HCT116 (cell line): ENCODE data around the gene TBX15. TPM values are rescaled to one million over a fixed set of nuclear protein-coding genes. Genes with fewer than 3 reads are reported as not detected.

Source experiments
- ATAC-seq: fragments of 200-7000 bp; cut with Tn5 transposase; 2 replicates; pipeline ENCODE4 v1.9.1; 2020; ENCODE audit warnings: mild to moderate bottlenecking, moderate library complexity
- BruUV-seq: library from RNA; stranded (reverse); fragments of 400-500 nt; replicated peaks from 2 replicates; lab custom pipeline; 2021; lab: Mats Ljungman, UMichigan
- CTCF ChIA-PET: fragments of 300-600 bp; sonication (Branson Sonifier 250); formaldehyde crosslinking; loops from one replicate; lab custom pipeline; 2021; ENCODE audit warnings: antibody characterized with exemption; lab: Charles Lee
- POLR2A ChIA-PET: fragments of 300-600, 350-600 bp; sonication (Branson Sonifier 250); formaldehyde crosslinking; loops from one replicate; lab custom pipeline; 2021; ENCODE audit warnings: antibody characterized with exemption; lab: Charles Lee
- RAD21 ChIA-PET, 2 experiments: fragments of 300-600 bp; sonication (Branson Sonifier 250); formaldehyde crosslinking; loops; one replicate each; lab custom pipeline; 2023; ENCODE audit warnings: low total read pairs in 2 of 2; ENCODE audit not compliant: uncharacterized antibody in 2 of 2, unreplicated experiment in 2 of 2, low non-redundant PET in 1 of 2; lab: Charles Lee
- DNase-seq: peaks from one replicate; pipeline ENCODE4 v3.0.0-alpha.2; 2010; ENCODE audit warnings: low read depth, low spot score
- H2AFZ ChIP-seq: fragments of 200-600 bp; shearing (Covaris generic), sonication (generic); 2 replicates; pipeline ENCODE4 v1.6.1; 2017; ENCODE audit warnings: low read depth, mixed run types, mixed read lengths, antibody characterized with exemption, low read length; ENCODE audit not compliant: poor library complexity, severe bottlenecking
- H3K27ac ChIP-seq: 2 replicates; pipeline ENCODE4 v1.5.1; 2012; ENCODE audit warnings: low read depth, low read length
- H3K27me3 ChIP-seq: fragments of 200-600 bp; sonication (generic); 2 replicates; pipeline ENCODE4 v1.6.1; 2016; ENCODE audit warnings: mixed run types, low read length, mixed read lengths; ENCODE audit not compliant: insufficient read depth
- H3K36me3 ChIP-seq, 2 experiments: fragments of 200-500 bp in 1 of 2; fragments of 200-600 bp in 1 of 2; sonication (Bioruptor generic) in 1 of 2; sonication (generic) in 1 of 2; 2 replicates each; pipeline versions ENCODE4 v1.5.1 to v1.6.1; 2014 to 2016; ENCODE audit warnings: low read length in 2 of 2, inconsistent platforms in 1 of 2, mixed read lengths in 1 of 2, mixed run types in 1 of 2; ENCODE audit not compliant: insufficient read depth in 2 of 2, control insufficient read depth in 1 of 2
- H3K4me1 ChIP-seq, 2 experiments: fragments of 200-600 bp in 1 of 2; sonication (generic) in 1 of 2; 2 replicates each; pipeline versions ENCODE4 v1.5.1 to v1.6.1; 2012 to 2017; ENCODE audit warnings: low read length in 2 of 2, inconsistent platforms in 1 of 2, mild to moderate bottlenecking in 1 of 2, mixed read lengths in 1 of 2, mixed run types in 1 of 2, moderate library complexity in 1 of 2; ENCODE audit not compliant: insufficient read depth in 2 of 2, control insufficient read depth in 1 of 2
- H3K4me2 ChIP-seq: fragments of 200-600 bp; sonication (generic); 2 replicates; pipeline ENCODE4 v1.6.1; 2017; ENCODE audit warnings: mixed run types, low read length, mixed read lengths
- H3K4me3 ChIP-seq, 2 experiments: fragments of 200-600 bp in 1 of 2; sonication (generic) in 1 of 2; replicated peaks in 1 of 2; 2 replicates each; pipeline ENCODE4 v1.5.1; 2011 to 2016; ENCODE audit warnings: low read length in 2 of 2, control low read depth in 1 of 2, low read depth in 1 of 2, mild to moderate bottlenecking in 1 of 2, mixed read lengths in 1 of 2, mixed run types in 1 of 2
- H3K79me2 ChIP-seq: fragments of 200-600 bp; sonication (generic); 2 replicates; pipeline ENCODE4 v1.6.1; 2017; ENCODE audit warnings: mild to moderate bottlenecking, mixed run types, low read length, moderate library complexity, mixed read lengths; ENCODE audit not compliant: insufficient read depth
- H3K9ac ChIP-seq: fragments of 200-600 bp; sonication (generic); 2 replicates; pipeline ENCODE4 v1.6.1; 2016; ENCODE audit warnings: low read length, mixed read lengths
- H3K9me2 ChIP-seq: fragments of 200-600 bp; sonication (generic), shearing (Covaris generic); 2 replicates; pipeline ENCODE4 v1.6.1; 2017; ENCODE audit warnings: mixed run types, mild to moderate bottlenecking, moderate library complexity; ENCODE audit not compliant: insufficient read depth
- H3K9me3 ChIP-seq, 2 experiments: fragments of 200-500 bp in 1 of 2; fragments of 200-600 bp in 1 of 2; sonication (Bioruptor generic) in 1 of 2; sonication (generic) in 1 of 2; 2 replicates each; pipeline ENCODE4 v1.6.1; 2014 to 2017; ENCODE audit warnings: low read length in 2 of 2, mixed read lengths in 2 of 2, inconsistent platforms in 1 of 2, low read depth in 1 of 2, mild to moderate bottlenecking in 1 of 2, mixed run types in 1 of 2, moderate library complexity in 1 of 2; ENCODE audit not compliant: control insufficient read depth in 1 of 2, insufficient read depth in 1 of 2
- H4K20me1 ChIP-seq: fragments of 200-600 bp; sonication (generic), shearing (Covaris generic); 2 replicates; pipeline ENCODE4 v1.6.1; 2017; ENCODE audit warnings: mixed run types, mild to moderate bottlenecking, moderate library complexity; ENCODE audit not compliant: insufficient read depth
- JUND ChIP-seq: IDR thresholded peaks from 2 replicates; pipeline ENCODE4 v1.6.1; 2012
- POLR2A ChIP-seq: IDR thresholded peaks from 2 replicates; pipeline ENCODE4 v1.7.0; 2011; ENCODE audit warnings: borderline replicate concordance; ENCODE audit not compliant: insufficient read depth, insufficient read length; ENCODE audit errors: extremely low read depth
- RAD21 ChIP-seq: IDR thresholded peaks from 2 replicates; pipeline ENCODE4 v1.6.1; 2012; ENCODE audit warnings: low read depth, mild to moderate bottlenecking
- TCF7L2 ChIP-seq: IDR thresholded peaks from 2 replicates; pipeline ENCODE4 v1.7.0; 2011; ENCODE audit warnings: borderline replicate concordance, inconsistent platforms; ENCODE audit not compliant: insufficient read depth, insufficient read length; ENCODE audit errors: extremely low read depth
- YY1 ChIP-seq: IDR thresholded peaks from 2 replicates; pipeline ENCODE4 v1.6.1; 2011; ENCODE audit warnings: low read length, low read depth, moderate library complexity, mild to moderate bottlenecking; ENCODE audit not compliant: insufficient replicate concordance; ENCODE audit errors: extremely low read depth
- ZNF274 ChIP-seq: fragments of 200-500 bp; sonication (Bioruptor generic); IDR thresholded peaks from 2 replicates; pipeline ENCODE4 v1.6.1; 2014; ENCODE audit warnings: mild to moderate bottlenecking, low read depth, low read length, inconsistent platforms
- intact Hi-C: fragments of 100-400 bp; cut with micrococcal nuclease; formaldehyde crosslinking; loops from 2 replicates; pipeline ENCODE4 v1.10.0; 2022
- total RNA-seq: library from RNA; stranded (reverse); gene quantifications from one replicate; pipeline ENCODE4 v1.2.1, GENCODE V29; 2021; ENCODE audit not compliant: unreplicated experiment
- TF ChIP-seq, protein P1 (sequence below): IDR thresholded peaks from 2 replicates; pipeline ENCODE4 v1.6.1; 2012; ENCODE audit warnings: low read depth

Gene TBX15
- total RNA-seq, 1 experiment from 2014 or later: not detected

DNA sequence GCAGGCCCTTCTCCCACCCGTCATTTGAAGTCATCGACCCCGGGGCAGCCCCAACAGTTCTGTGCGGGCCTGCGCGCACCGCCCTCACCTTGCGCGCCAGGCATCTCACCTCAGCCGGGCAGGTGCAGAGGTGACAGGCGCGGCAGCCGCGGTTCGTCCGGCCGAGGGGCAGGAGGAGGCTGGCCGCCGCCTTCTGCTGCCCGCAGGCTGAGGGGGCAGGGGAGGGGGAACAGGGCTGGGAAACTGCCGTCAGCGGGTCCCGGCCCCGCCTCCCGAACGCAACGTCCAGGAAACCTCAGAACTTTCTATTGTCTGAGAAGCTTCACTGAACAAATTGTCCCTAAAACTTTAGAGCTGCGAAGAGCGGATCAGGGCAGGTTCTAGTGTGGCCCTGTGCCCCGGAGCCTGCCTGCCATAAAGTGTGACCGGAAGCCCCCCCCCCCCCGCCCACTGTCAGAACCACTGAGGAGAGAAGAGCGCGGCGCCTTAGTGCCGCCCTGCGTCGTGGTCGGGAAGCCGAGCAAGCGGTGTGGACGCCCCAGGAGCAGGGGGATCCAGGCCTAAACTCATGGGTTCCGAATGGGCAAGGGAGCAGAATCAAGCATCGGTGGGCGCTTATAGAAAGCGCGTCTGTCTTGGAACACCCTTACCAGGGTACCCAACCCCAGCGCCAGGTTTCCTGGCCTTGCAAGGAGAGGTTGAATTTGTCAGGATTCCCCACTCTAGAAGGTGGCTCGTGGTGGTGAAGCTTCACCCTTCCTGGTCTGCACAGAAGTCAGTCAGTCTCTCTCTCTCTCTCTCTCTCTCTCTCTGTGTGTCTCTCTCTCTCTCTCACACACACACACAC lies 13.3 kb upstream of the TBX15 start (continued):
- TF ChIP-seq, protein P1, sequence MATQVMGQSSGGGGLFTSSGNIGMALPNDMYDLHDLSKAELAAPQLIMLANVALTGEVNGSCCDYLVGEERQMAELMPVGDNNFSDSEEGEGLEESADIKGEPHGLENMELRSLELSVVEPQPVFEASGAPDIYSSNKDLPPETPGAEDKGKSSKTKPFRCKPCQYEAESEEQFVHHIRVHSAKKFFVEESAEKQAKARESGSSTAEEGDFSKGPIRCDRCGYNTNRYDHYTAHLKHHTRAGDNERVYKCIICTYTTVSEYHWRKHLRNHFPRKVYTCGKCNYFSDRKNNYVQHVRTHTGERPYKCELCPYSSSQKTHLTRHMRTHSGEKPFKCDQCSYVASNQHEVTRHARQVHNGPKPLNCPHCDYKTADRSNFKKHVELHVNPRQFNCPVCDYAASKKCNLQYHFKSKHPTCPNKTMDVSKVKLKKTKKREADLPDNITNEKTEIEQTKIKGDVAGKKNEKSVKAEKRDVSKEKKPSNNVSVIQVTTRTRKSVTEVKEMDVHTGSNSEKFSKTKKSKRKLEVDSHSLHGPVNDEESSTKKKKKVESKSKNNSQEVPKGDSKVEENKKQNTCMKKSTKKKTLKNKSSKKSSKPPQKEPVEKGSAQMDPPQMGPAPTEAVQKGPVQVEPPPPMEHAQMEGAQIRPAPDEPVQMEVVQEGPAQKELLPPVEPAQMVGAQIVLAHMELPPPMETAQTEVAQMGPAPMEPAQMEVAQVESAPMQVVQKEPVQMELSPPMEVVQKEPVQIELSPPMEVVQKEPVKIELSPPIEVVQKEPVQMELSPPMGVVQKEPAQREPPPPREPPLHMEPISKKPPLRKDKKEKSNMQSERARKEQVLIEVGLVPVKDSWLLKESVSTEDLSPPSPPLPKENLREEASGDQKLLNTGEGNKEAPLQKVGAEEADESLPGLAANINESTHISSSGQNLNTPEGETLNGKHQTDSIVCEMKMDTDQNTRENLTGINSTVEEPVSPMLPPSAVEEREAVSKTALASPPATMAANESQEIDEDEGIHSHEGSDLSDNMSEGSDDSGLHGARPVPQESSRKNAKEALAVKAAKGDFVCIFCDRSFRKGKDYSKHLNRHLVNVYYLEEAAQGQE: no peak
- TF ChIP-seq RAD21 (no peak), TCF7L2 (no peak), JUND (no peak), YY1 (no peak), POLR2A (no peak), ZNF274 (no peak)

DNA sequence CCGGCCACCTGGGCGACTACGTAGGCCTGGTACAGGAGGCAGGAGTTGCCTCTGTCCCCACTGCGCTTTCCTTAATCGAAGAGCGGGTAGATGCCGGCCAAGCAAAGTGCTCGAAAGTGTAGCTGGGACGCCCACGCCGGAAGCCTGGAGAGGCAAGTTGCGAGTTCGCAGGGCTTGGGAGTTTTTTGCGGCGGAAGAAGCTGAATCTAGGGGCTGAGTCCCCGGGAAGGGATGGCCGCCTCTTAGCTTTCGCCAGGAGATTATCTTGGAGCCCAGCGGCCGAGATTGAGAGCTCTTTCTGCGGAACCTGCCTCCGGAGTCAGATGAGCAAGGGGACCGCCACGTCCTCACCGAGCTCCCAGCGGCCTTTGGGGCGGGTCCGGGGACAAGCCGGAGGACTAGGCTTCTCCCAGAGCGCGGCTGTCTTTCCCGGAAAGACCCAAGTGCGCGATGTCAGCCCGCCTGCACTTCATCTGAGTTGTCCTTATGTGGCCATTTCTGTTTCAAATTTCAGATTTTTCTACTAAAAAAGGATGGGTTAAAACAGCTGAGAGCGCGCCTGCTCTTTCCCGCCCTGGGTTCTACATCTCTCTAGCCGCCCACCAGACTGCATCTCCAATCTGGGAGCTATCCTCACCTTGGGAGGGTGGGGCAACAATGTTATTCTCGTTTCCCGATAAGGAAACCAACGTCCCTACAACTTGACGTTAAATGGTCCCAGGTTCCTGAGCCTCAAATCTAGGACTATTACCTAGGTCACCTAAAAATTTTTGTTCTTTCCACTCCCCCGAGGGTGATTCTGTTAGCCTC lies 12.4 kb upstream of the TBX15 start:
- Histone ChIP-seq H3K4me2 (no peak overlapping the region), H4K20me1 (no peaks in the 10 kb centered on the region), H3K9me3 (no peaks in the 10 kb centered on the region), H3K79me2 (no peaks in the 10 kb centered on the region), H3K27me3 (no peaks in the 10 kb centered on the region), H3K9me2 (no peaks in the 10 kb centered on the region), H3K9ac (no peak overlapping the region), H3K4me1 (peaks cover 2 to 10% of the 10 kb centered on the region in 2 experiments; a peak in 2 of 4 replicates), H3K4me3 (no peak overlapping the region), H2AFZ (no peak overlapping the region), H3K27ac (no peak overlapping the region), H3K36me3 (no peaks in the 10 kb centered on the region)
- ATAC-seq (no peak), DNase-seq (no peak)
- TF ChIP-seq JUND: no peak
- intact Hi-C loops: no loop called here
- POLR2A ChIA-PET: no interaction called here
- CTCF ChIA-PET: no interaction called here
- BruUV-seq: no TSS peak
- RAD21 ChIA-PET: no interaction called here
